ENCODE measurements around the gene SV2B. TPM values are rescaled to one million over a fixed set of nuclear protein-coding genes. Genes with fewer than 3 reads are reported as not detected.

Gene SV2B
- total RNA-seq, 1 experiment from 2014 or later = 0.44 TPM

DNA sequence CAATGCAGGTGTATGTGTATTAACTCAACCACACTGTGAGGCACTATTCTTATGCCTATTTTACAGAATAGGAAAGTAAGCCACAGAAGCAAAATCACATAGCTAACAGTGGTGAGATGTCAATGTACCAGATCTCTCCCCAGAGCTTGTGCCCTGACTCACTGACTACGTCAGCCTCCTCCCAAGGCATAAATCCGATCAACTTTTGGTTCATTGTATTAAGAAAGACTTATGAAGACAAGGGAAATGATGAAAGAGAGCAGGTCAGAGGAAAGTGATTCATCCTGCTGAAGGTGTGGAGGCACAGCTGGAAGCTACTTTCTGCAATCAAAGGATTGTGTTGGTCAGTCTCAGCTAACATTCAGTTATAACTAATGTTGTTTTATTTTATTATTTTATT lies 33.0 kb upstream of the SV2B start:
- Mint-ChIP-seq H3K27me3 (ENCODE audit: insufficient read depth, unreplicated experiment) (no peaks in the 10 kb centered on the region), H3K36me3 (ENCODE audit: insufficient read depth, unreplicated experiment) (no peaks in the 10 kb centered on the region), H3K4me1 (ENCODE audit: insufficient read depth, unreplicated experiment) (peaks cover 23% of the 10 kb centered on the region), H3K4me3 (ENCODE audit: unreplicated experiment) (no peak overlapping the region), H3K9me3 (ENCODE audit: unreplicated experiment) (no peaks in the 10 kb centered on the region), H3K27ac (ENCODE audit: low read depth, unreplicated experiment) (peak overlapping the region; percentile 70)
- DNase-seq (ENCODE audit: unreplicated experiment) = peak; percentile 93
- CTCF ChIA-PET = interaction anchor here (0.6 to 2.6 kb wide), 9 partner anchors 9 to 1016 kb away, joined by 3 to 20 read pairs (median 4); no protein-coding TSS in a partner anchor
- intact Hi-C loops (cut with micrococcal nuclease) = loop anchor here (5.0 kb wide), 1 partner anchor 35 kb away; the partner anchor contains the start of gene SV2B
- no TSS peak for BruUV-seq (replicated peaks)
- TF ChIP-seq, protein P1, sequence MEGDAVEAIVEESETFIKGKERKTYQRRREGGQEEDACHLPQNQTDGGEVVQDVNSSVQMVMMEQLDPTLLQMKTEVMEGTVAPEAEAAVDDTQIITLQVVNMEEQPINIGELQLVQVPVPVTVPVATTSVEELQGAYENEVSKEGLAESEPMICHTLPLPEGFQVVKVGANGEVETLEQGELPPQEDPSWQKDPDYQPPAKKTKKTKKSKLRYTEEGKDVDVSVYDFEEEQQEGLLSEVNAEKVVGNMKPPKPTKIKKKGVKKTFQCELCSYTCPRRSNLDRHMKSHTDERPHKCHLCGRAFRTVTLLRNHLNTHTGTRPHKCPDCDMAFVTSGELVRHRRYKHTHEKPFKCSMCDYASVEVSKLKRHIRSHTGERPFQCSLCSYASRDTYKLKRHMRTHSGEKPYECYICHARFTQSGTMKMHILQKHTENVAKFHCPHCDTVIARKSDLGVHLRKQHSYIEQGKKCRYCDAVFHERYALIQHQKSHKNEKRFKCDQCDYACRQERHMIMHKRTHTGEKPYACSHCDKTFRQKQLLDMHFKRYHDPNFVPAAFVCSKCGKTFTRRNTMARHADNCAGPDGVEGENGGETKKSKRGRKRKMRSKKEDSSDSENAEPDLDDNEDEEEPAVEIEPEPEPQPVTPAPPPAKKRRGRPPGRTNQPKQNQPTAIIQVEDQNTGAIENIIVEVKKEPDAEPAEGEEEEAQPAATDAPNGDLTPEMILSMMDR (IDR thresholded peaks at IDR 0.05; ENCODE audit: unreplicated experiment) = no peak
- POLR2A ChIA-PET = interaction anchor here (0.6 to 1.0 kb wide), 5 partner anchors 11 to 1404 kb away, joined by 3 to 5 read pairs (median 3); no protein-coding TSS in a partner anchor

DNA sequence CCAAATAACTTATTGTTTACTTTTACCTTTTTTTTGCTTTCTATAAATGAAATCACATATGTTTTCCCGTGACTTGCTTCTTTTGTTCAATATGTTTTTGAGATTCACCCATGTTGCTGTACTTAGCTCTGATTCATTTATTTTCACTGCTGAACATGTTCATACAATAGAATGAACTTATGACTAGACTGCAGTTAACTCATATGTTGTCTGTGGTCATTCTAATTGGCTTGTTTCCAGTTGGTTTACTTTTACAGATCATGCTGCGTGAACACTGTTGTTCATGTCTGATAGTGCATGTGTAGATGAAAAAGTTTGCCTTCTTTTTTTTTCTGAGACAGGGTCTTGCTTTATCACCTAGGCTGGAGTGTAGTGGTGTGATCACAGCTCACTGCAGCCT lies 31.6 kb upstream of the SV2B start:
- ChIA-PET POLR2A (interaction anchor here (0.7 to 1.0 kb wide), 3 partner anchors 24 to 799 kb away, joined by 3 read pairs; no protein-coding TSS in a partner anchor), CTCF (interaction anchor here (0.6 to 0.8 kb wide), 2 partner anchors 76 to 112 kb away, joined by 3 to 4 read pairs; no protein-coding TSS in a partner anchor)
- Mint-ChIP-seq H3K4me1 (ENCODE audit: insufficient read depth, unreplicated experiment) (peaks cover 23% of the 10 kb centered on the region), H3K27me3 (ENCODE audit: insufficient read depth, unreplicated experiment) (no peaks in the 10 kb centered on the region), H3K4me3 (ENCODE audit: unreplicated experiment) (no peak overlapping the region), H3K36me3 (ENCODE audit: insufficient read depth, unreplicated experiment) (no peaks in the 10 kb centered on the region), H3K27ac (ENCODE audit: low read depth, unreplicated experiment) (peak overlapping the region; percentile 10), H3K9me3 (ENCODE audit: unreplicated experiment) (no peaks in the 10 kb centered on the region)
- intact Hi-C loops (cut with micrococcal nuclease) = loop anchor here (5.0 kb wide), 1 partner anchor 34 kb away; the partner anchor contains the start of gene SV2B
- TF ChIP-seq, protein P1 (IDR thresholded peaks at IDR 0.05; ENCODE audit: unreplicated experiment) = no peak
- peak; percentile 28 for DNase-seq (ENCODE audit: unreplicated experiment)
- BruUV-seq (replicated peaks) = no TSS peak

DNA sequence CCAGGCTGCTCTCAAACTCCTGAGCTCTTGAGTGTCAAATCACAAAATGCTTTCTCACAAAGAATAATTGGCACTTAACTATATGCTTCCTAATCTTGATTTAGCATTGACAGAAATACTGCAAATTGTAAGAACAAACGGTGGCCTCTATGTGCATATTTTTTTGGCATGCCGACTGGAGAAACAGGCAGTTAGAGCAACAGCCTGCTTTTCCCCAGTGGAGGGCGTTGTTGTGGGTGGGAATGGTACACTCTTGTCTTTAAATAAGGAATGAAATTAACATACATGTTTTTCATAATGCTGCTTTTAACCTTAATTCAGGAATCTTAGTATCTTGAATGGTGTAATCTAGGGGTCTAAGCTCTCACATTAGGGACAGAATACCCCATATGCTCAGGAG lies 31.1 kb upstream of the SV2B start:
- TF ChIP-seq, protein P1 (IDR thresholded peaks at IDR 0.05; ENCODE audit: unreplicated experiment) = no peak
- intact Hi-C loops (cut with micrococcal nuclease) = loop anchor here (5.0 kb wide), 1 partner anchor 33 kb away; the partner anchor contains the start of gene SV2B
- Mint-ChIP-seq H3K9me3 (ENCODE audit: unreplicated experiment) (no peaks in the 10 kb centered on the region), H3K36me3 (ENCODE audit: insufficient read depth, unreplicated experiment) (no peaks in the 10 kb centered on the region), H3K27me3 (ENCODE audit: insufficient read depth, unreplicated experiment) (no peaks in the 10 kb centered on the region), H3K4me1 (ENCODE audit: insufficient read depth, unreplicated experiment) (peaks cover 23% of the 10 kb centered on the region), H3K4me3 (ENCODE audit: unreplicated experiment) (no peak overlapping the region), H3K27ac (ENCODE audit: low read depth, unreplicated experiment) (no peak overlapping the region)
- DNase-seq (ENCODE audit: unreplicated experiment) = no peak
- no TSS peak for BruUV-seq (replicated peaks)
- POLR2A ChIA-PET = interaction anchor here (0.7 kb wide), 1 partner anchor 23 kb away, joined by 3 read pairs; no protein-coding TSS in a partner anchor
- CTCF ChIA-PET = interaction anchor here (0.6 kb wide), 1 partner anchor 75 kb away, joined by 3 read pairs; no protein-coding TSS in a partner anchor

DNA sequence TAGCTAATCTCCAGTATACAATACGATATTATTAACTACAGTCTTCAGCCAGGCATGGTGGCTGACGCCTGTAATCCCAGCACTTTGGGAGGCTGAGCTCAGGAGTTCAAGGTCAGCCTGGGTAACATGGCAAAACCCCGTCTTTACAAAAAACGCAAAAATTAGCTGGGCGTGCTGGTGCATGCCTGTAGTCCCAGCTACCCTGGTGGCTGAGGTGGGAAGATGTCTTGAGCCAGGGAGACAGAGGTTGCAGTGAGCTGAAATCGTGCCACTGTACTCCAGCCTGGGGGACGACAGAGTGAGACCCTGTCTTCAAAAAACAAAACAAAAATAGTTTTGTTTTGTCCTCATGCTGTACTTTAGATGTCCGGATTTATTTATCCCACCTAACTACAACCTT lies 29.2 kb upstream of the SV2B start:
- CTCF ChIA-PET = no interaction called here
- Mint-ChIP-seq H3K27ac (ENCODE audit: low read depth, unreplicated experiment) (no peak overlapping the region), H3K4me3 (ENCODE audit: unreplicated experiment) (no peak overlapping the region), H3K4me1 (ENCODE audit: insufficient read depth, unreplicated experiment) (peaks cover 16% of the 10 kb centered on the region), H3K27me3 (ENCODE audit: insufficient read depth, unreplicated experiment) (no peaks in the 10 kb centered on the region), H3K9me3 (ENCODE audit: unreplicated experiment) (no peaks in the 10 kb centered on the region), H3K36me3 (ENCODE audit: insufficient read depth, unreplicated experiment) (no peaks in the 10 kb centered on the region)
- BruUV-seq (replicated peaks) = no TSS peak
- no peak for DNase-seq (ENCODE audit: unreplicated experiment)
- POLR2A ChIA-PET = interaction anchor here (0.6 kb wide), 1 partner anchor 1702 kb away, joined by 3 read pairs; no protein-coding TSS in a partner anchor
- TF ChIP-seq, protein P1 (IDR thresholded peaks at IDR 0.05; ENCODE audit: unreplicated experiment) = no peak
- intact Hi-C loops (cut with micrococcal nuclease) = no loop called here

Measured in MCF 10A (cell line).